ENCODE measurements around the gene BGLAP.

BGLAP gene

DNA sequence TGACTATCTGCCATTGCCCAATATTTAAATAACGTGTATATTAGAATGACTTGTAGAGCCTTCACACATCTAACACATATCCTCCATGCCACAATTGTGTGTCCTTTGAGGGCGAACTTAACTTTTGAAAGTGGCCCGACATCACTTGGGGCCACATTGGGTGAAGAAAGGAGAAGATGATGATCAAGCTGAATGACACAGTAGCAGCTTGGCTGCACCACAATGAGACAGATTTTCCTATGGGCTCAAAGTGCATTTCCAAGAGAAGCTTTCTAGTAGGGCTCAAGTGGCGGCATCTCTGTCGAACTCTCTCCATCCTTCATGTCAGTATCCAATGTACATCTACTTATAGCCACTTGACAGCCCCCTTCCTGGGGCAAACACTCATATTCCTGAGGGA, 3.7 kb upstream of the BGLAP start:
- no peak for TF ChIP-seq CTCF (IDR thresholded peaks at IDR 0.05; ENCODE audit: low read depth, low read length)
- H3K4me3 ChIP-seq (ENCODE audit: low read depth, low read length) = no peak overlapping the region

- H3K4me3 ChIP-seq (ENCODE audit: low read depth, low read length) = no peak overlapping the region
- no peak for TF ChIP-seq CTCF (IDR thresholded peaks at IDR 0.05; ENCODE audit: low read depth, low read length)
These were observed 623 bp upstream of the BGLAP start for GRCh38 chr1:156241311-156241811.

DNA sequence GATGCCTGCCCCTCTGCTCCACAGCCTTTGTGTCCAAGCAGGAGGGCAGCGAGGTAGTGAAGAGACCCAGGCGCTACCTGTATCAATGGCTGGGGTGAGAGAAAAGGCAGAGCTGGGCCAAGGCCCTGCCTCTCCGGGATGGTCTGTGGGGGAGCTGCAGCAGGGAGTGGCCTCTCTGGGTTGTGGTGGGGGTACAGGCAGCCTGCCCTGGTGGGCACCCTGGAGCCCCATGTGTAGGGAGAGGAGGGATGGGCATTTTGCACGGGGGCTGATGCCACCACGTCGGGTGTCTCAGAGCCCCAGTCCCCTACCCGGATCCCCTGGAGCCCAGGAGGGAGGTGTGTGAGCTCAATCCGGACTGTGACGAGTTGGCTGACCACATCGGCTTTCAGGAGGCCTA, 754 bp downstream of the BGLAP start:
- TF ChIP-seq CTCF (IDR thresholded peaks at IDR 0.05; ENCODE audit: low read depth, low read length) = no peak
- H3K4me3 ChIP-seq (ENCODE audit: low read depth, low read length) = no peak overlapping the region

DNA sequence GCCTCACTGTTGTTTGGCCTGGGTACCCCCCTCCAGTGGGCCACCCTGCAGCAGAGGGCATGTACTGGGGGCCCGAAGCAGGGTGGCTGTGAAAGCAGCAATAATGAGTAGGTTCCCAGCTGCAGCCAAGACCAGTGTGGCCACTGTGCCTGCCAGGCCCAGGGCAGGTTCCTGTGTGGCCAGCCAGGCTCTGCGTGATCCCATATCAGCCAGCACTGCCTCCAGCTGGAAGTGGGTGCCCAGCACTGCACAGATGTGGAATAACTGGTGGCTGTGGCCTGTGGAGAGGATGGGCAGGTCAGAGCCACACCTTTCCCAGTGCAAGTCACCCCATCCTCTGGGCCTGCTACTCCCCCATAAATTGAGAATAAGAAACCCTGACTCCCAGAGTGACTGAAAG, 2.1 kb downstream of the BGLAP start:
- TF ChIP-seq CTCF (IDR thresholded peaks at IDR 0.05; ENCODE audit: low read depth, low read length) = no peak
- no peak overlapping the region for H3K4me3 ChIP-seq (ENCODE audit: low read depth, low read length)

- no peak overlapping the region for H3K4me3 ChIP-seq (ENCODE audit: low read depth, low read length)
- no peak for TF ChIP-seq CTCF (IDR thresholded peaks at IDR 0.05; ENCODE audit: low read depth, low read length)
These were observed 2.7 kb downstream of the BGLAP start for GRCh38 chr1:156244712-156245111.

DNA sequence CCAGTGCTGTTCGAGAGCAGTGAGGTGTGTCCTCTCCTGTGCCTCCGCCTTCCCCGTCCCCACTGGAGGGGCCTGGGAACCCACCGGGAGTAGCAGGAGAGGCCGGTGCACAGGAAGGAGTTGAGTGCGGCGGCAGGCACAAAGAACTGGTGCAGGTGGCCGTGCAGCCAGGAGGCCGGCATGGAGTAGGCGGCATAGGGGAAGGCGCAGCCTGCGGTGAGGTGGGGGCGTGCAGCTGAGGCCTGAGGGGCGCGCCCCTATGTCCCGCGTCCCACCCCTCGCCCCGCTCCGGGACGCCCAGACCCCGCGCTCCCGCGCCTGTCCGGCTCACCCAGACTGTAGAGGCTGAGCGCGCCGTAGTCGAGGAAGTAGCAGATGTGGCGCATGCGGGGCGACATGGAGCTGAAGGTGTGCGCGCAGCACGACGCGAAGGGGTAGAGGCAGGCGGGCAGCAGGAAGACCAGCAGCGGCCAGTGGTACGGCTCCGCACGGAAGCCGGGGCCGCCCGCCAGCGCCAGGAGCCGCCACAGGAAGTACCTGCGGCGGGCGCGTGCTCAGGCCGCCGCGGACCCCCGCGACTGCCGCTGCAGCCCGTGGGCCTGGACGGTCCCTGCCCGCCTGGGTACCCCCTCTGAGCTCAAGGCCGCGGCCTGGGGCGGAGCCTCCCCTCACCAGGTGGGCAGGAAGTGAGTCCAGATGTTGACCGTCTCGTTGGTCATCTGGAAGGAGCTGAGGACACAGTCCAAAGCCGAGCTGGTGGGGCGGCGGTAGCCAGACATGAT, 3.7 kb downstream of the BGLAP start:
- no peak for TF ChIP-seq CTCF (IDR thresholded peaks at IDR 0.05; ENCODE audit: low read depth, low read length)
- H3K4me3 ChIP-seq (ENCODE audit: low read depth, low read length) = no peak overlapping the region

- TF ChIP-seq CTCF (IDR thresholded peaks at IDR 0.05; ENCODE audit: low read depth, low read length) = no peak
- no peak overlapping the region for H3K4me3 ChIP-seq (ENCODE audit: low read depth, low read length)
These were observed 4.3 kb downstream of the BGLAP start for GRCh38 chr1:156246241-156246780.
